ENCODE results near the gene FREM1. TPM values are rescaled to one million over a fixed set of nuclear protein-coding genes. Genes with fewer than 3 reads are reported as not detected.

Gene FREM1
- total and polyA plus RNA-seq, 2 donors (not counting 1 experiment from before 2014, with no cell fraction given), result not detected

DNA sequence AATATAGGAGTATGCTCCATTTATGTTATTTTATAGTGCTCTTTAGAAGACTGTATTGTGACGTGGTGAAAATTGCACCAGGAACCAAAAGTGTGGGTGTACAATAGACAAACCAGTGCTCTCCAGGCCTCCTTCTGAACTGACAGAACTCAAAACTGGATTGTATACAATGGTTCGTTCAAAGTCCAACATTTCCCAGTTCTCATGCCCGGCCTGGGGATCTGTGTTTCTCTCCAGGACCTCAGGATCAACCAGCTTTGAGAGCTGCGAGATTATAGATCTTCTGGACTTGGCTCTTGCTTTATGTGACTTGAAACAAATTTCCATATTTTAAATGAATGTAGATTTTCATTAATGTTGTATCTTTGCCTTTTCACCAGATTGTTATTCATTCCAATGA, 126.9 kb downstream of the FREM1 start:
- no peak overlapping the region for H3K27ac Mint-ChIP-seq
- no peak overlapping the region for H3K4me2 ChIP-seq (replicated peaks; ENCODE audit: low read depth, low read length, poor library complexity, severe bottlenecking)
- H4K20me1 ChIP-seq (ENCODE audit: control insufficient read depth, insufficient read depth, low read length, poor library complexity, severe bottlenecking), result no peaks in the 10 kb centered on the region
- H3K9me3 ChIP-seq (ENCODE audit: control extremely low read depth in 1 of 3, control insufficient read depth in 2 of 3, insufficient read depth in 1 of 3, low read length in 2 of 3), result no peaks in the 10 kb centered on the region
- no peaks in the 10 kb centered on the region for H3K9me3 Mint-ChIP-seq (ENCODE audit: insufficient read depth)
- no peak for ATAC-seq (ENCODE audit: low read depth)
- H3K27me3 Mint-ChIP-seq, result peaks cover 16% of the 10 kb centered on the region
- POLR2A ChIA-PET, result no interaction called here
- no peaks in the 10 kb centered on the region for H3K36me3 ChIP-seq (replicated peaks in 1 of 2; ENCODE audit: control extremely low read depth in 1 of 2, control insufficient read depth in 1 of 2, extremely low read depth in 1 of 2, insufficient read depth in 2 of 2, low read length in 1 of 2)
- intact Hi-C loops (cut with micrococcal nuclease), result no loop called here
- H2AFZ ChIP-seq (ENCODE audit: insufficient read depth, low read depth, low read length, poor library complexity, severe bottlenecking), result no peak overlapping the region
- no peaks in the 10 kb centered on the region for H3K4me1 ChIP-seq (ENCODE audit: control insufficient read depth in 2 of 2, insufficient read depth in 2 of 2, low read length in 2 of 2)
- CTCF ChIA-PET, result interaction anchor here (2.1 kb wide), 1 partner anchor 15 kb away, joined by 5 read pairs; no protein-coding TSS in a partner anchor
- no peaks in the 10 kb centered on the region for H3K4me1 Mint-ChIP-seq
- no peak overlapping the region for H3K9ac ChIP-seq (ENCODE audit: low read length)
- 79% methylated on average over 2 of the region's 4 CpGs for WGBS (ENCODE audit: insufficient coverage)
- DNase-seq, result no peak
- no peak overlapping the region for H3K4me3 Mint-ChIP-seq
- no peak overlapping the region for H3K27ac ChIP-seq (ENCODE audit: low read length in 2 of 2)
- TF ChIP-seq EZH2 (IDR thresholded peaks at IDR 0.05; ENCODE audit: borderline replicate concordance, insufficient read depth, low read depth, low read length, poor library complexity, severe bottlenecking), result no peak
- no peak for TF ChIP-seq CTCF (IDR thresholded peaks at IDR 0.05)
- H3K79me2 ChIP-seq (ENCODE audit: control insufficient read depth, insufficient read depth, low read length), result no peaks in the 10 kb centered on the region
- no peak overlapping the region for H3K4me3 ChIP-seq (ENCODE audit: control extremely low read depth in 1 of 5, extremely low read depth in 1 of 5, insufficient read depth in 1 of 5, low read depth in 2 of 5, low read length in 4 of 5)
- H3K27me3 ChIP-seq (replicated peaks in 1 of 4; ENCODE audit: control extremely low read depth in 1 of 4, control insufficient read depth in 3 of 4, insufficient read depth in 4 of 4, low read length in 3 of 4), result peaks cover 0 to 4% (median 0%) of the 10 kb centered on the region in 4 experiments

GRCh38 chr9:14782286-14783051, 127.8 kb downstream of the FREM1 start:
- H3K4me3 Mint-ChIP-seq, result no peak overlapping the region

More at GRCh38 chr9:14782286-14783051, 127.8 kb downstream of the FREM1 start:
- no peaks in the 10 kb centered on the region for H3K4me1 ChIP-seq (ENCODE audit: control insufficient read depth in 2 of 2, insufficient read depth in 2 of 2, low read length in 2 of 2)
- H3K36me3 ChIP-seq (replicated peaks in 1 of 2; ENCODE audit: control extremely low read depth in 1 of 2, control insufficient read depth in 1 of 2, extremely low read depth in 1 of 2, insufficient read depth in 2 of 2, low read length in 1 of 2), result no peaks in the 10 kb centered on the region
- H3K9ac ChIP-seq (ENCODE audit: low read length), result no peak overlapping the region
- no peaks in the 10 kb centered on the region for H3K9me3 ChIP-seq (ENCODE audit: control extremely low read depth in 1 of 3, control insufficient read depth in 2 of 3, insufficient read depth in 1 of 3, low read length in 2 of 3)
- DNase-seq, result no peak
- 100% methylated on average over 1 of the region's 8 CpGs for WGBS (ENCODE audit: insufficient coverage)
- H3K27me3 Mint-ChIP-seq, result peaks cover 18% of the 10 kb centered on the region
- H3K4me1 Mint-ChIP-seq, result no peaks in the 10 kb centered on the region
- H3K27ac ChIP-seq (ENCODE audit: low read length in 2 of 2), result no peak overlapping the region
- TF ChIP-seq CTCF (IDR thresholded peaks at IDR 0.05) (no peak), EZH2 (IDR thresholded peaks at IDR 0.05; ENCODE audit: borderline replicate concordance, insufficient read depth, low read depth, low read length, poor library complexity, severe bottlenecking) (no peak)
- H3K9me3 Mint-ChIP-seq (ENCODE audit: insufficient read depth), result no peaks in the 10 kb centered on the region
- H3K27me3 ChIP-seq (replicated peaks in 1 of 4; ENCODE audit: control extremely low read depth in 1 of 4, control insufficient read depth in 3 of 4, insufficient read depth in 4 of 4, low read length in 3 of 4), result peaks cover 0 to 4% (median 0%) of the 10 kb centered on the region in 4 experiments
- H4K20me1 ChIP-seq (ENCODE audit: control insufficient read depth, insufficient read depth, low read length, poor library complexity, severe bottlenecking), result no peaks in the 10 kb centered on the region
- POLR2A ChIA-PET, result no interaction called here
- CTCF ChIA-PET, result no interaction called here
- intact Hi-C loops (cut with micrococcal nuclease), result no loop called here
- no peak overlapping the region for H3K4me3 ChIP-seq (ENCODE audit: control extremely low read depth in 1 of 5, extremely low read depth in 1 of 5, insufficient read depth in 1 of 5, low read depth in 2 of 5, low read length in 4 of 5)
- no peak for ATAC-seq (ENCODE audit: low read depth)
- H3K27ac Mint-ChIP-seq, result no peak overlapping the region
- no peaks in the 10 kb centered on the region for H3K79me2 ChIP-seq (ENCODE audit: control insufficient read depth, insufficient read depth, low read length)
- H2AFZ ChIP-seq (ENCODE audit: insufficient read depth, low read depth, low read length, poor library complexity, severe bottlenecking), result no peak overlapping the region
- H3K4me2 ChIP-seq (replicated peaks; ENCODE audit: low read depth, low read length, poor library complexity, severe bottlenecking), result no peak overlapping the region
